ENCODE results near the gene TNS1.

TNS1 gene

DNA sequence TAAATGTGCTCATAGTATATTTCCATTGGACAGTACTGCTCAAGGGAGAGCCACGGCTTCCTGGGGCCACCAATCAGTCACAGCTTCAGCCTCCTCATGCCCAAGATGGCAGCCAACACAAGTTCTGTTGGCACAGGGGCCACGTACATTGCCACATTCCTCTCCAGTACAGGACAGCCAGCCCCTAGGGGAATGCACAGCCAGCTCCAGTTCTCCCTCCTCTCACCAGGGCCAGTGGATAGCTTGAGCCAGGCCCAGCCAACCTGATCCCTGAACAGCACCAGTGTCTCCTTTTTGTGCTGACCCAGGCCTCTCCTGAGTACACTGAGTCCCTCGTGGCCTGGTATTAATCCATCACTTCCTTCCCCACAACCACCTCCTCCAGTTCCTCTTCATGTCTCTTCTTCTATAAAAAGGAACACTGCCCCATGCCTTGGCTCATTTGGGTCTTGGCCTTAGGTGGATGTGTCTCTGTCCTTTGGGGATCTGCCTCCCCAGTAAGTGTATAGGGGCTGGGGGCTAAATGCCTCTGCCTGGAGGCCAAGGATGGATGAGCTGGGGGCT lies 168.7 kb downstream of the TNS1 start:
- TF ChIP-seq, protein P1, sequence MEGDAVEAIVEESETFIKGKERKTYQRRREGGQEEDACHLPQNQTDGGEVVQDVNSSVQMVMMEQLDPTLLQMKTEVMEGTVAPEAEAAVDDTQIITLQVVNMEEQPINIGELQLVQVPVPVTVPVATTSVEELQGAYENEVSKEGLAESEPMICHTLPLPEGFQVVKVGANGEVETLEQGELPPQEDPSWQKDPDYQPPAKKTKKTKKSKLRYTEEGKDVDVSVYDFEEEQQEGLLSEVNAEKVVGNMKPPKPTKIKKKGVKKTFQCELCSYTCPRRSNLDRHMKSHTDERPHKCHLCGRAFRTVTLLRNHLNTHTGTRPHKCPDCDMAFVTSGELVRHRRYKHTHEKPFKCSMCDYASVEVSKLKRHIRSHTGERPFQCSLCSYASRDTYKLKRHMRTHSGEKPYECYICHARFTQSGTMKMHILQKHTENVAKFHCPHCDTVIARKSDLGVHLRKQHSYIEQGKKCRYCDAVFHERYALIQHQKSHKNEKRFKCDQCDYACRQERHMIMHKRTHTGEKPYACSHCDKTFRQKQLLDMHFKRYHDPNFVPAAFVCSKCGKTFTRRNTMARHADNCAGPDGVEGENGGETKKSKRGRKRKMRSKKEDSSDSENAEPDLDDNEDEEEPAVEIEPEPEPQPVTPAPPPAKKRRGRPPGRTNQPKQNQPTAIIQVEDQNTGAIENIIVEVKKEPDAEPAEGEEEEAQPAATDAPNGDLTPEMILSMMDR (IDR thresholded peaks at IDR 0.05), result no peak
- Histone ChIP-seq H3K27ac (no peak overlapping the region), H3K4me1 (ENCODE audit: control insufficient read depth in 1 of 2, insufficient read depth in 1 of 2, low read depth in 1 of 2, low read length in 1 of 2) (peaks cover 7 to 12% of the 10 kb centered on the region in 2 experiments), H3K9me3 (no peaks in the 10 kb centered on the region), H3K4me3 (ENCODE audit: low read depth in 1 of 2, low read length in 1 of 2) (no peak overlapping the region), H3K27me3 (no peaks in the 10 kb centered on the region), H3K36me3 (no peaks in the 10 kb centered on the region)

DNA sequence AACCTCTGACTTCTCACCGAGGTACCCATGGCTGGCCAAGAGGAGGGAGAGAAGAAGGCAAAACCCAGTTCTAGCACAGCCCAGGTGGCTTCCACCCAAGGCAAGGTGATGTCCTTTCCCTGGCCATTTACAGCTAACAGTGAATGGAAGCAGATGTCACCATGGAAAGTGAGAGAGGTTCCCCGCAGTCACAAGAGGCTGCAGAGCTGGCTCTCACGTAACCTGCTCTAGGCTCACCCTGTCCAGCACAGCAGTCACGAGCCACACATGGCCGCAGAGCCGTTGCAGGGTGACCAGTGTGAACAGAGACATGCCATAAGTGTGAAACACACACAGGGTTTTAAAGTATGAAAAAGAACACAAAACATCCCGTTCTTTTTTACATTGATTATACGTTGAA lies 169.4 kb downstream of the TNS1 start:
- H3K27me3 ChIP-seq, result no peaks in the 10 kb centered on the region
- no peaks in the 10 kb centered on the region for H3K9me3 ChIP-seq
- TF ChIP-seq, protein P1 (IDR thresholded peaks at IDR 0.05), result no peak
- H3K4me1 ChIP-seq (ENCODE audit: control insufficient read depth in 1 of 2, insufficient read depth in 1 of 2, low read depth in 1 of 2, low read length in 1 of 2), result peaks cover 7 to 12% of the 10 kb centered on the region in 2 experiments
- H3K4me3 ChIP-seq (ENCODE audit: low read depth in 1 of 2, low read length in 1 of 2), result no peak overlapping the region
- H3K36me3 ChIP-seq, result no peaks in the 10 kb centered on the region
- H3K27ac ChIP-seq, result no peak overlapping the region

DNA sequence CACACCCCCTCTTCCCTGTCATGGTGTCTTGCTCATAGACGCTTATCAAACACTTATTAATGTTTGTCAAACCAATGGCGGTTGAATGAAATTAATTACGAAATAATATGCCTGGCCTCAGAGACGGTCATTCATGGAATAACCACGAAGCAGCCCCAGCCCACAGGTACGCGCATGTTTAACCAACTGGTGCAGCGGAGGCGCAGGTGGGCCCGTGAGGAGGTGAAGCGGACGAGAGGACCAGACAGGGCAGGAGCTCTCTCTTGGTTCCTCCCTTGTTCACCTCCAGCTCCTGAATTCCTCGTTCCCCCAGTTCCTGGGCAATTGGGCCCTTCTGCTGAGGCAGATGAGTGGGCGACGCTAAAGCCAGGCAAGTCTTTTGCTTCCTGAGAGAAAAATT lies 169.8 kb downstream of the TNS1 start:
- TF ChIP-seq, protein P1 (IDR thresholded peaks at IDR 0.05), result no peak
- no peaks in the 10 kb centered on the region for H3K27me3 ChIP-seq
- no peaks in the 10 kb centered on the region for H3K36me3 ChIP-seq
- H3K27ac ChIP-seq, result no peak overlapping the region
- H3K4me1 ChIP-seq (ENCODE audit: control insufficient read depth in 1 of 2, insufficient read depth in 1 of 2, low read depth in 1 of 2, low read length in 1 of 2), result peaks cover 7 to 12% of the 10 kb centered on the region in 2 experiments
- H3K4me3 ChIP-seq (ENCODE audit: low read depth in 1 of 2, low read length in 1 of 2), result no peak overlapping the region
- no peaks in the 10 kb centered on the region for H3K9me3 ChIP-seq

DNA sequence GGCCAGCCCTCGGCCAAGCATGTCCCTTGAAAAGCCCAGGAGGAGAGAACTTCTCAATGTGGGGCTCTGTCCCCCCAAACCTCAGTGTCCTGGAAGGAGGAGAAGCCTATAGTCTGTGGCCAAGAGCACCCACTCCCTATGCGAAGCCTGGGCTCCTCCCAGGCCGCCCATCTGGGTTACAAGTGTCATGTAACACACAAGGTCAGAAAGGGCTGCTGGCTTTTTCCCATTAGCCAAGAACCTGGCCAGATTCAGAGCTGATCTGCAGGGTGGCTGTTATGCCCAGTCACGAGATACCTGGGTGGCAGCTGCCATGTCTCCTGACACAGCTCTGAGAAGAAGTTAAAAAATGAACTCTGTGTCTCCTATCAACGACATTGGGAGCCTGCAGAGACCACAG lies 170.7 kb downstream of the TNS1 start:
- Histone ChIP-seq H3K9me3 (no peaks in the 10 kb centered on the region), H3K4me1 (ENCODE audit: control insufficient read depth in 1 of 2, insufficient read depth in 1 of 2, low read depth in 1 of 2, low read length in 1 of 2) (peaks cover 7 to 12% of the 10 kb centered on the region in 2 experiments), H3K4me3 (ENCODE audit: low read depth in 1 of 2, low read length in 1 of 2) (no peak overlapping the region), H3K36me3 (no peaks in the 10 kb centered on the region), H3K27me3 (no peaks in the 10 kb centered on the region), H3K27ac (no peak overlapping the region)
- TF ChIP-seq, protein P1 (IDR thresholded peaks at IDR 0.05), result no peak

DNA sequence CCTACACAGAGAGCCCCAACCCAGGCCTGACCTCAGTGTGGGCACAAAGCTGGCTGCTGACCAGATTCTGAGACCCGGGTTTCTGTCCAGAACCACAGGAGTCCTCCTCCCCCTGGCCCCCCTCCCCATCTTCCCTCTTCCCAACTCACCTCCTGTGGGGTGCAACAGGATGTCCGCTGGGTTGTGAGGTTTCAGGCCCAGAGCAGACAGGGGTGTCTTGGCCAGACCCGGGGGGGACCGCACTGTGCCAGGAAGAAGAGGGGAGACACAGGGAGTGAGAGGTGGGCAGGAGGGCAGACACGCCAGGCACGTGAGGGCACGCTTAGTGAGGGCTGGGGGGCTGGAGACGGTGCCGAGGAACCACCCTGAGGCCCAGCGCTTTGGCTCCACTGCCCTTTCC lies 171.5 kb downstream of the TNS1 start:
- Histone ChIP-seq H3K9me3 (no peaks in the 10 kb centered on the region), H3K36me3 (no peaks in the 10 kb centered on the region), H3K27me3 (no peaks in the 10 kb centered on the region), H3K27ac (no peak overlapping the region), H3K4me3 (ENCODE audit: low read depth in 1 of 2, low read length in 1 of 2) (no peak overlapping the region), H3K4me1 (ENCODE audit: control insufficient read depth in 1 of 2, insufficient read depth in 1 of 2, low read depth in 1 of 2, low read length in 1 of 2) (peaks cover 7 to 12% of the 10 kb centered on the region in 2 experiments)
- TF ChIP-seq, protein P1 (IDR thresholded peaks at IDR 0.05), result no peak

All from neutrophil (primary cell).